Measurements from ENCODE around the gene PTPRCAP. TPM values are rescaled to one million over a fixed set of nuclear protein-coding genes. Genes with fewer than 3 reads are reported as not detected.

PTPRCAP gene
- total and polyA plus RNA-seq, 9 of the 15 experiments (the other 6 are each of a cell fraction or from before 2014, with no cell fraction given) = 0.22 to 2.0 (median 1.1) TPM; not detected in 4

DNA sequence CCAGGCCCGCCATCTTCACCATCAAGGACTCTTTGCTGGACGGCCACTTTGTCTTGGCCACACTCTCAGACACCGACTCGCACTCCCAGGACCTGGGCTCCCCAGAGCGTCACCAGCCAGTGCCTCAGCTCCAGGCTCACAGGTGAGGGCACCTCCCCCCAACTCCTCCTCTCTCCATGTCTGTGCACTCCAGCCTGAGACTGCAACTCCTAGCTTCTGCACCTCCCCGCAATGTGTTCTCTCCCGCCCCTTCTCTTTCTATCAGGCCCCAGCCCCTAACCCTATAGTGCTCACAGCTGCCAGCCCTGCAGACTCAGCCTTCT is 41.3 kb downstream of the PTPRCAP start:
- H3K9me1 ChIP-seq (ENCODE audit: control insufficient read depth, insufficient read depth, low read length) = peaks cover 3% of the 10 kb centered on the region
- H3K79me2 ChIP-seq (ENCODE audit: control insufficient read depth, insufficient read depth, low read length) = peaks cover 34% of the 10 kb centered on the region
- peaks cover 4% of the 10 kb centered on the region; the same call in 1 of the 2 replicates for H4K20me1 ChIP-seq (replicated peaks; ENCODE audit: control insufficient read depth, insufficient read depth, low read length)
- H3K9me3 ChIP-seq (replicated peaks; ENCODE audit: control insufficient read depth, insufficient read depth, low read depth, low read length) = no peaks in the 10 kb centered on the region
- H3K9ac ChIP-seq (ENCODE audit: insufficient read depth in 1 of 2, low read depth in 2 of 2, low read length in 2 of 2) = peak overlapping the region in 1 of 2 experiments; percentile 65; a peak in 1 of 4 replicates
- peaks cover 69% of the 10 kb centered on the region for H3K36me3 ChIP-seq (ENCODE audit: control insufficient read depth, insufficient read depth, low read length)
- POLR2A ChIA-PET = interaction anchor here (0.6 to 1.4 kb wide), 7 partner anchors 13 to 358 kb away, joined by 3 to 5 read pairs (median 3); partner anchors contain the start of gene POLD4
- H3K27me3 ChIP-seq (ENCODE audit: control insufficient read depth in 2 of 2, insufficient read depth in 2 of 2, low read length in 2 of 2) = no peaks in the 10 kb centered on the region
- no peak overlapping the region for H3K4me2 ChIP-seq (ENCODE audit: insufficient read depth, low read length)
- in situ Hi-C loops (cut with MboI) (no loop called here), intact Hi-C loops (cut with micrococcal nuclease) (no loop called here)
- H3K4me3 ChIP-seq = no peak overlapping the region
- no peak overlapping the region for H3K27ac ChIP-seq (ENCODE audit: extremely low read depth, low read depth, low read length)
- no peak for FAIRE-seq
- DNase-seq (ENCODE audit: extremely low read depth in 1 of 4, low spot score in 3 of 4) = no peak
- peaks cover 15 to 79% of the 10 kb centered on the region in 2 experiments; a peak in 4 of 5 replicates for H3K4me1 ChIP-seq (replicated peaks in 1 of 2; ENCODE audit: control insufficient read depth in 2 of 2, insufficient read depth in 2 of 2, low read length in 2 of 2)
- WGBS (ENCODE audit: insufficient coverage, low coverage, missing lambda C conversion rate) = 85% methylated on average over 6 of the region's 7 CpGs
- BruUV-seq (replicated peaks) = no TSS peak
- CTCF ChIA-PET (ENCODE audit: low intra/inter-chr PET ratio) = no interaction called here
- ATAC-seq = no peak
- no peak overlapping the region for H2AFZ ChIP-seq (ENCODE audit: low read depth, low read length)
- TF ChIP-seq NUFIP1 (IDR thresholded peaks at IDR 0.05; ENCODE audit: partially characterized antibody) (no peak), RBFOX2 (IDR thresholded peaks at IDR 0.05; ENCODE audit: low read depth, low read length) (peak; percentile 57; the same call in 1 of the 2 replicates)

DNA sequence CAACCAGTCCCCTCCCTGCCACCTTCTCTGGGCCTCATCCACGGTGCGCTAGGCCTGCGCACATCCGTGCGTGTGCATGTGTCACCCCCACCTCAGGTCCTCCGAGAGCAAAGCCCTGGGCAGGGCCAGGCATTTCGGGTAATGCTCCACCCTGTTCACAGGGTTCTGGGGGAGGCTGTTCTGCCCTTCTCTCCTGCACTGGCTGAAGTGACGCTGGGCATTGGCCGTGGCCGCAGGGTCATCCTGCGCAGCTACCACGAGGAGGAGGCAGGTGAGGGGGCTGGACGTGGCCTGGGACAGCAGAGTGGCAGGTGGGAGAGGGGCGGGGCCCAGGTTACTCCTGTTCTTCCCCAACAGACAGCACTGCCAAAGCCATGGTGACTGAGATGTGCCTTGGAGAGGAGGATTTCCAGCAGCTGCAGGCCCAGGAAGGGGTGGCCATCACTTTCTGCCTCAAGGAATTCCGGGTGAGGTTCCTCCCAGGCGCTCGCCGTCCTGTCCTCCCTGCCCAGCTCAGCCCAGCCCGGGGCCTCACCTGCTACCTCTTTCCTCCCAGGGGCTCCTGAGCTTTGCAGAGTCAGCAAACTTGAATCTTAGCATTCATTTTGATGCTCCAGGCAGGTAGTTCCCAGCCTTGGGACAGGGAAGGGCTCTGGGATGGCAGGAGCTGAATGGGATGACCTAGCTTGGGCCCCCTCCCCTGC is 41.8 kb downstream of the PTPRCAP start:
- H3K36me3 ChIP-seq (ENCODE audit: control insufficient read depth, insufficient read depth, low read length) = peaks cover 68% of the 10 kb centered on the region
- H3K9ac ChIP-seq (ENCODE audit: insufficient read depth in 1 of 2, low read depth in 2 of 2, low read length in 2 of 2) = peak overlapping the region in 1 of 2 experiments; percentile 65; a peak in 1 of 4 replicates
- BruUV-seq (replicated peaks) = no TSS peak
- POLR2A ChIA-PET = interaction anchor here (0.6 to 1.4 kb wide), 4 partner anchors 13 to 358 kb away, joined by 3 to 5 read pairs (median 4); partner anchors contain the start of gene POLD4
- H3K9me1 ChIP-seq (ENCODE audit: control insufficient read depth, insufficient read depth, low read length) = peaks cover 3% of the 10 kb centered on the region
- peaks cover 34% of the 10 kb centered on the region for H3K79me2 ChIP-seq (ENCODE audit: control insufficient read depth, insufficient read depth, low read length)
- no peak overlapping the region for H3K4me2 ChIP-seq (ENCODE audit: insufficient read depth, low read length)
- CTCF ChIA-PET (ENCODE audit: low intra/inter-chr PET ratio) = no interaction called here
- intact Hi-C loops (cut with micrococcal nuclease) (no loop called here), in situ Hi-C loops (cut with MboI) (no loop called here)
- FAIRE-seq (no peak), DNase-seq (ENCODE audit: extremely low read depth in 1 of 4, low spot score in 3 of 4) (peak in 1 of 4 experiments; percentile 10), ATAC-seq (no peak)
- no peaks in the 10 kb centered on the region for H3K27me3 ChIP-seq (ENCODE audit: control insufficient read depth in 2 of 2, insufficient read depth in 2 of 2, low read length in 2 of 2)
- WGBS (ENCODE audit: insufficient coverage, low coverage, missing lambda C conversion rate) = 85% methylated on average over 12 of the region's 19 CpGs
- H4K20me1 ChIP-seq (replicated peaks; ENCODE audit: control insufficient read depth, insufficient read depth, low read length) = peaks cover 4% of the 10 kb centered on the region; the same call in 1 of the 2 replicates
- H3K4me3 ChIP-seq = no peak overlapping the region
- no peak overlapping the region for H2AFZ ChIP-seq (ENCODE audit: low read depth, low read length)
- no peaks in the 10 kb centered on the region for H3K9me3 ChIP-seq (replicated peaks; ENCODE audit: control insufficient read depth, insufficient read depth, low read depth, low read length)
- H3K27ac ChIP-seq (ENCODE audit: extremely low read depth, low read depth, low read length) = no peak overlapping the region
- peaks cover 14 to 79% of the 10 kb centered on the region in 2 experiments; a peak in 4 of 5 replicates for H3K4me1 ChIP-seq (replicated peaks in 1 of 2; ENCODE audit: control insufficient read depth in 2 of 2, insufficient read depth in 2 of 2, low read length in 2 of 2)
- TF ChIP-seq POLR2AphosphoS2 (IDR thresholded peaks at IDR 0.05; ENCODE audit: low read length) (peak; percentile 27; the same call in 1 of the 2 replicates), ZNF316 (IDR thresholded peaks at IDR 0.05) (peak; percentile 72), ZNF121 (CRISPR knock-in tag; conservative IDR thresholded peaks at IDR 0.05) (no peak), KDM5B (IDR thresholded peaks at IDR 0.05; ENCODE audit: insufficient replicate concordance, low read depth, low read length) (peak; percentile 12), PHB (CRISPR knock-in tag; IDR thresholded peaks at IDR 0.05) (no peak)
- TF ChIP-seq, protein P1, sequence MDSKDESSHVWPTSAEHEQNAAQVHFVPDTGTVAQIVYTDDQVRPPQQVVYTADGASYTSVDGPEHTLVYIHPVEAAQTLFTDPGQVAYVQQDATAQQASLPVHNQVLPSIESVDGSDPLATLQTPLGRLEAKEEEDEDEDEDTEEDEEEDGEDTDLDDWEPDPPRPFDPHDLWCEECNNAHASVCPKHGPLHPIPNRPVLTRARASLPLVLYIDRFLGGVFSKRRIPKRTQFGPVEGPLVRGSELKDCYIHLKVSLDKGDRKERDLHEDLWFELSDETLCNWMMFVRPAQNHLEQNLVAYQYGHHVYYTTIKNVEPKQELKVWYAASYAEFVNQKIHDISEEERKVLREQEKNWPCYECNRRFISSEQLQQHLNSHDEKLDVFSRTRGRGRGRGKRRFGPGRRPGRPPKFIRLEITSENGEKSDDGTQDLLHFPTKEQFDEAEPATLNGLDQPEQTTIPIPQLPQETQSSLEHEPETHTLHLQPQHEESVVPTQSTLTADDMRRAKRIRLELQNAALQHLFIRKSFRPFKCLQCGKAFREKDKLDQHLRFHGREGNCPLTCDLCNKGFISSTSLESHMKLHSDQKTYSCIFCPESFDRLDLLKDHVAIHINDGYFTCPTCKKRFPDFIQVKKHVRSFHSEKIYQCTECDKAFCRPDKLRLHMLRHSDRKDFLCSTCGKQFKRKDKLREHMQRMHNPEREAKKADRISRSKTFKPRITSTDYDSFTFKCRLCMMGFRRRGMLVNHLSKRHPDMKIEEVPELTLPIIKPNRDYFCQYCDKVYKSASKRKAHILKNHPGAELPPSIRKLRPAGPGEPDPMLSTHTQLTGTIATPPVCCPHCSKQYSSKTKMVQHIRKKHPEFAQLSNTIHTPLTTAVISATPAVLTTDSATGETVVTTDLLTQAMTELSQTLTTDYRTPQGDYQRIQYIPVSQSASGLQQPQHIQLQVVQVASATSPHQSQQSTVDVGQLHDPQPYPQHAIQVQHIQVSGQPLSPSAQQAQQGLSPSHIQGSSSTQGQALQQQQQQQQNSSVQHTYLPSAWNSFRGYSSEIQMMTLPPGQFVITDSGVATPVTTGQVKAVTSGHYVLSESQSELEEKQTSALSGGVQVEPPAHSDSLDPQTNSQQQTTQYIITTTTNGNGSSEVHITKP (IDR thresholded peaks at IDR 0.05; ENCODE audit: partially characterized antibody) = no peak
- TF ChIP-seq, protein P2, sequence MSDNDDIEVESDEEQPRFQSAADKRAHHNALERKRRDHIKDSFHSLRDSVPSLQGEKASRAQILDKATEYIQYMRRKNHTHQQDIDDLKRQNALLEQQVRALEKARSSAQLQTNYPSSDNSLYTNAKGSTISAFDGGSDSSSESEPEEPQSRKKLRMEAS (CRISPR knock-in tag; IDR thresholded peaks at IDR 0.05) = 0 out of 2 replicates have a peak, but pooled peaks have one; percentile 14
- TF ChIP-seq, protein P3, sequence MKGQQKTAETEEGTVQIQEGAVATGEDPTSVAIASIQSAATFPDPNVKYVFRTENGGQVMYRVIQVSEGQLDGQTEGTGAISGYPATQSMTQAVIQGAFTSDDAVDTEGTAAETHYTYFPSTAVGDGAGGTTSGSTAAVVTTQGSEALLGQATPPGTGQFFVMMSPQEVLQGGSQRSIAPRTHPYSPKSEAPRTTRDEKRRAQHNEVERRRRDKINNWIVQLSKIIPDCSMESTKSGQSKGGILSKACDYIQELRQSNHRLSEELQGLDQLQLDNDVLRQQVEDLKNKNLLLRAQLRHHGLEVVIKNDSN (CRISPR knock-in tag; IDR thresholded peaks at IDR 0.05) = 0 out of 2 replicates have a peak, but pooled peaks have one; percentile 18
